ENCODE measurements around the gene KLHL5.

The KLHL5 gene

DNA sequence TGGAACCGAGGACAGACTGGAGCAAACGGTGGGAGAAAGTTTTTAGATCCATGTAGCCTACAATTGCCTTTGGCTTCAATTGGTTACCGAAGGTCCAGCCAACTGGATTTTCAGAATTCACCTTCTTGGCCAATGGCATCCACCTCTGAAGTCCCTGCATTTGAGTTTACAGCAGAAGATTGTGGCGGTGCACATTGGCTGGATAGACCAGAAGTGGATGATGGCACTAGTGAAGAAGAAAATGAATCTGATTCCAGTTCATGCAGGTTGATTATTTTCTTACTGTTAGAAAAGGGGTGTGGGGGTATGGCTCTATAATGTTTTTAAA is 702 bp downstream of the KLHL5 start:
- H4K12ac ChIP-seq (ENCODE audit: low read depth, low read length): no peak overlapping the region
- H3K4ac ChIP-seq (ENCODE audit: low read depth, low read length): no peak overlapping the region

DNA sequence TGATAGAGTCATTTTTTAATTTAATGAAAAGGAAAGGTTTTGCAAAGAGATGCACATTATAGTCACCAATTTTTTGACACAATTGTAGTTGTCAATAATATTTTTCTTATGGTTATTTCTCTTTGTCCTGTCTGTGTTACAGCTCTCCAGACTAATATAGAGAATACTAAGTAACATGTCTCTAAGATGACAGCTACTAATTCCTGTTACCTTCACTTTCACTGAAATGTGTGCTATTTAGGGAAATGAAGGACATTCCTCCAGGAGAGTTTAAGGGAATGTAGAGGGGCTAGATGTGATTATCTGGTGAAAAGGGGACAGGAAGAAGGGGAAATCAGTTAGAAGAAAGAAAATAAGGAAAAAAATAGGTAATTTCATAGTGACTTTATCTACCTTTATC is 1.4 kb downstream of the KLHL5 start:
- no peak for DNase-seq
- Histone ChIP-seq H3K36me3 (ENCODE audit: control insufficient read depth in 1 of 2, insufficient read depth in 2 of 2, low read length in 2 of 2) (no peaks in the 10 kb centered on the region), H3K4me2 (ENCODE audit: low read length) (no peak overlapping the region), H3K18ac (ENCODE audit: low read length) (no peak overlapping the region), H3K4me3 (ENCODE audit: low read depth, low read length) (no peak overlapping the region), H2BK120ac (ENCODE audit: insufficient read depth, low read length, poor library complexity) (no peak overlapping the region), H4K91ac (ENCODE audit: low read depth, low read length) (no peak overlapping the region), H3K23ac (ENCODE audit: low read length) (no peak overlapping the region), H3K14ac (ENCODE audit: low read length) (no peak overlapping the region), H3K27me3 (ENCODE audit: insufficient read depth, low read length) (no peaks in the 10 kb centered on the region), H2BK12ac (ENCODE audit: low read length) (no peak overlapping the region), H2AFZ (ENCODE audit: insufficient read depth, low read length, poor library complexity) (no peak overlapping the region), H4K12ac (ENCODE audit: low read depth, low read length) (no peak overlapping the region), H3K4me1 (ENCODE audit: control insufficient read depth in 1 of 2, insufficient read depth in 2 of 2, low read length in 2 of 2) (peaks cover 0 to 5% of the 10 kb centered on the region in 2 experiments), H3K79me2 (ENCODE audit: control insufficient read depth, insufficient read depth, low read length, poor library complexity) (no peaks in the 10 kb centered on the region), H4K8ac (ENCODE audit: low read depth, low read length) (no peak overlapping the region), H3K79me1 (ENCODE audit: low read length) (no peaks in the 10 kb centered on the region), H3K27ac (ENCODE audit: low read depth, low read length) (no peak overlapping the region), H3K4ac (ENCODE audit: low read depth, low read length) (no peak overlapping the region), H3K9ac (ENCODE audit: low read length) (no peak overlapping the region), H3K9me3 (ENCODE audit: insufficient read depth, low read depth, low read length) (no peaks in the 10 kb centered on the region), H2BK5ac (ENCODE audit: low read depth, low read length, poor library complexity) (no peak overlapping the region), H2AK5ac (ENCODE audit: low read length) (no peak overlapping the region)

More for the DNA sequence above, 702 bp downstream of the KLHL5 start:
- no peak overlapping the region for H2BK5ac ChIP-seq (ENCODE audit: low read depth, low read length, poor library complexity)
- no peaks in the 10 kb centered on the region for H3K36me3 ChIP-seq (ENCODE audit: control insufficient read depth in 1 of 2, insufficient read depth in 2 of 2, low read length in 2 of 2)
- DNase-seq: no peak
- no peak overlapping the region for H2BK12ac ChIP-seq (ENCODE audit: low read length)
- H4K91ac ChIP-seq (ENCODE audit: low read depth, low read length): no peak overlapping the region
- H3K18ac ChIP-seq (ENCODE audit: low read length): no peak overlapping the region
- no peaks in the 10 kb centered on the region for H3K27me3 ChIP-seq (ENCODE audit: insufficient read depth, low read length)
- H2AK5ac ChIP-seq (ENCODE audit: low read length): no peak overlapping the region
- WGBS (ENCODE audit: extremely low coverage, insufficient coverage, insufficient read length): no CpG with 5 or more reads among the region's 4 CpGs
- no peak overlapping the region for H3K9ac ChIP-seq (ENCODE audit: low read length)
- no peaks in the 10 kb centered on the region for H3K79me1 ChIP-seq (ENCODE audit: low read length)
- H2AFZ ChIP-seq (ENCODE audit: insufficient read depth, low read length, poor library complexity): no peak overlapping the region
- peaks cover 0 to 5% of the 10 kb centered on the region in 2 experiments for H3K4me1 ChIP-seq (ENCODE audit: control insufficient read depth in 1 of 2, insufficient read depth in 2 of 2, low read length in 2 of 2)
- no peaks in the 10 kb centered on the region for H3K79me2 ChIP-seq (ENCODE audit: control insufficient read depth, insufficient read depth, low read length, poor library complexity)
- no peak overlapping the region for H3K4me3 ChIP-seq (ENCODE audit: low read depth, low read length)
- no peak overlapping the region for H3K23ac ChIP-seq (ENCODE audit: low read length)
- H3K4me2 ChIP-seq (ENCODE audit: low read length): peak overlapping the region; percentile 59
- H3K14ac ChIP-seq (ENCODE audit: low read length): no peak overlapping the region
- H3K27ac ChIP-seq (ENCODE audit: low read depth, low read length): no peak overlapping the region
- H3K9me3 ChIP-seq (ENCODE audit: insufficient read depth, low read depth, low read length): no peaks in the 10 kb centered on the region
- no peak overlapping the region for H2BK120ac ChIP-seq (ENCODE audit: insufficient read depth, low read length, poor library complexity)
- no peak overlapping the region for H4K8ac ChIP-seq (ENCODE audit: low read depth, low read length)

GRCh38 chr4:39066371-39066770 is 4.3 kb downstream of the KLHL5 start:
- no peak overlapping the region for H3K9ac ChIP-seq (ENCODE audit: low read length)
- no peak overlapping the region for H4K12ac ChIP-seq (ENCODE audit: low read depth, low read length)
- H2BK120ac ChIP-seq (ENCODE audit: insufficient read depth, low read length, poor library complexity): no peak overlapping the region
- no CpG with 5 or more reads among the region's 2 CpGs for WGBS (ENCODE audit: extremely low coverage, insufficient coverage, insufficient read length)
- H3K23ac ChIP-seq (ENCODE audit: low read length): no peak overlapping the region
- H2AK5ac ChIP-seq (ENCODE audit: low read length): no peak overlapping the region
- no peak overlapping the region for H3K18ac ChIP-seq (ENCODE audit: low read length)
- no peaks in the 10 kb centered on the region for H3K27me3 ChIP-seq (ENCODE audit: insufficient read depth, low read length)
- no peak overlapping the region for H3K4me3 ChIP-seq (ENCODE audit: low read depth, low read length)
- H3K4me1 ChIP-seq (ENCODE audit: control insufficient read depth in 1 of 2, insufficient read depth in 2 of 2, low read length in 2 of 2): peaks cover 0 to 5% of the 10 kb centered on the region in 2 experiments
- H3K14ac ChIP-seq (ENCODE audit: low read length): no peak overlapping the region
- H3K4ac ChIP-seq (ENCODE audit: low read depth, low read length): no peak overlapping the region
- H4K91ac ChIP-seq (ENCODE audit: low read depth, low read length): no peak overlapping the region
- H2BK5ac ChIP-seq (ENCODE audit: low read depth, low read length, poor library complexity): no peak overlapping the region
- no peak overlapping the region for H2AFZ ChIP-seq (ENCODE audit: insufficient read depth, low read length, poor library complexity)
- no peaks in the 10 kb centered on the region for H3K9me3 ChIP-seq (ENCODE audit: insufficient read depth, low read depth, low read length)
- H3K27ac ChIP-seq (ENCODE audit: low read depth, low read length): no peak overlapping the region
- DNase-seq: no peak
- no peaks in the 10 kb centered on the region for H3K36me3 ChIP-seq (ENCODE audit: control insufficient read depth in 1 of 2, insufficient read depth in 2 of 2, low read length in 2 of 2)
- no peaks in the 10 kb centered on the region for H3K79me1 ChIP-seq (ENCODE audit: low read length)
- H2BK12ac ChIP-seq (ENCODE audit: low read length): no peak overlapping the region
- H4K8ac ChIP-seq (ENCODE audit: low read depth, low read length): no peak overlapping the region
- no peak overlapping the region for H3K4me2 ChIP-seq (ENCODE audit: low read length)
- H3K79me2 ChIP-seq (ENCODE audit: control insufficient read depth, insufficient read depth, low read length, poor library complexity): no peaks in the 10 kb centered on the region

- H4K91ac ChIP-seq (ENCODE audit: low read depth, low read length): no peak overlapping the region
- no peak overlapping the region for H4K12ac ChIP-seq (ENCODE audit: low read depth, low read length)
- H3K27me3 ChIP-seq (ENCODE audit: insufficient read depth, low read length): no peaks in the 10 kb centered on the region
- H3K14ac ChIP-seq (ENCODE audit: low read length): no peak overlapping the region
- H3K27ac ChIP-seq (ENCODE audit: low read depth, low read length): no peak overlapping the region
- H3K18ac ChIP-seq (ENCODE audit: low read length): no peak overlapping the region
- no peaks in the 10 kb centered on the region for H3K9me3 ChIP-seq (ENCODE audit: insufficient read depth, low read depth, low read length)
- H2BK120ac ChIP-seq (ENCODE audit: insufficient read depth, low read length, poor library complexity): no peak overlapping the region
- no peak overlapping the region for H2BK12ac ChIP-seq (ENCODE audit: low read length)
- H3K4me1 ChIP-seq (ENCODE audit: control insufficient read depth in 1 of 2, insufficient read depth in 2 of 2, low read length in 2 of 2): peaks cover 0 to 5% of the 10 kb centered on the region in 2 experiments
- H3K4ac ChIP-seq (ENCODE audit: low read depth, low read length): no peak overlapping the region
- no CpG with 5 or more reads among the region's 2 CpGs for WGBS (ENCODE audit: extremely low coverage, insufficient coverage, insufficient read length)
- H3K79me1 ChIP-seq (ENCODE audit: low read length): no peaks in the 10 kb centered on the region
- H3K4me2 ChIP-seq (ENCODE audit: low read length): no peak overlapping the region
- no peaks in the 10 kb centered on the region for H3K36me3 ChIP-seq (ENCODE audit: control insufficient read depth in 1 of 2, insufficient read depth in 2 of 2, low read length in 2 of 2)
- H3K4me3 ChIP-seq (ENCODE audit: low read depth, low read length): no peak overlapping the region
- H2BK5ac ChIP-seq (ENCODE audit: low read depth, low read length, poor library complexity): no peak overlapping the region
- no peak overlapping the region for H2AK5ac ChIP-seq (ENCODE audit: low read length)
- no peak overlapping the region for H3K23ac ChIP-seq (ENCODE audit: low read length)
- H2AFZ ChIP-seq (ENCODE audit: insufficient read depth, low read length, poor library complexity): no peak overlapping the region
- no peak overlapping the region for H4K8ac ChIP-seq (ENCODE audit: low read depth, low read length)
- DNase-seq: no peak
- no peaks in the 10 kb centered on the region for H3K79me2 ChIP-seq (ENCODE audit: control insufficient read depth, insufficient read depth, low read length, poor library complexity)
- no peak overlapping the region for H3K9ac ChIP-seq (ENCODE audit: low read length)
Observed at GRCh38 chr4:39067031-39067430, 5.0 kb downstream of the KLHL5 start.
